ENCODE measurements around the gene DNAH11.

DNA sequence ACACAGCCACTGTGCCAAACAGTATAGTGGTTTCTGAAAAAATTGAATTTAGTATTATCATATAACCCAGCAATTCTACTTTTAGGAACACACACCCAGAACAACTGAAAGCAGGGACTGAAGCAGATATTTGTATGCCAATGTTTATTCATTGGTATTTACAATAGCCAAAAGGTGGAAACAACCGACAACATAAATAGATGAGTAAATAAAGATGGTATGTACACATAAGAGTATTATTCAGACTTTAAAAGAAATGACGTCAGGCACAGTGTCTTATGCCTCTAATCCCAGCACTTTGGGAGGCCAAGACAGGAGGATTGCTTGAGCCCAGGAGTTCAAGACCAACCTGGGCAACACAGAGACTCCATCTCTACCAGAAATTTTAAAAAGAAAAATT lies 395.6 kb downstream of the DNAH11 start:
- TF ChIP-seq LEF1 (IDR thresholded peaks at IDR 0.05; ENCODE audit: borderline replicate concordance) (no peak), FOXM1 (IDR thresholded peaks at IDR 0.05; ENCODE audit: borderline replicate concordance) (no peak)
- TF ChIP-seq, protein P1, sequence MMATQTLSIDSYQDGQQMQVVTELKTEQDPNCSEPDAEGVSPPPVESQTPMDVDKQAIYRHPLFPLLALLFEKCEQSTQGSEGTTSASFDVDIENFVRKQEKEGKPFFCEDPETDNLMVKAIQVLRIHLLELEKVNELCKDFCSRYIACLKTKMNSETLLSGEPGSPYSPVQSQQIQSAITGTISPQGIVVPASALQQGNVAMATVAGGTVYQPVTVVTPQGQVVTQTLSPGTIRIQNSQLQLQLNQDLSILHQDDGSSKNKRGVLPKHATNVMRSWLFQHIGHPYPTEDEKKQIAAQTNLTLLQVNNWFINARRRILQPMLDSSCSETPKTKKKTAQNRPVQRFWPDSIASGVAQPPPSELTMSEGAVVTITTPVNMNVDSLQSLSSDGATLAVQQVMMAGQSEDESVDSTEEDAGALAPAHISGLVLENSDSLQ (IDR thresholded peaks at IDR 0.05): no peak
